Fibroblast of mammary gland (primary cell): Measurements from ENCODE around the gene UBE2U.
A peak's percentile ranks its signal among the peaks of the same experiment; 100 is the strongest.
"Not testable (repeated sequence)": the region's sequence is repeated elsewhere in the genome, so short reads cannot be mapped to it uniquely, and the experiment has no call there.

Source experiments
- DNase-seq: peaks from one replicate; pipeline ENCODE4 v3.0.0-alpha.2; 2010; ENCODE audit warnings: low read depth
- H3K4me3 ChIP-seq: 2 replicates; pipeline ENCODE4 v1.5.1; 2011; ENCODE audit warnings: low read depth, mild to moderate bottlenecking, low read length, moderate library complexity; ENCODE audit not compliant: control insufficient read depth
- TF ChIP-seq, protein P1 (sequence below): conservative IDR thresholded peaks from 2 replicates; pipeline ENCODE4 v1.5.1; 2011; ENCODE audit warnings: low read depth, low read length, inconsistent platforms; ENCODE audit not compliant: control insufficient read depth, insufficient read depth

UBE2U gene

DNA sequence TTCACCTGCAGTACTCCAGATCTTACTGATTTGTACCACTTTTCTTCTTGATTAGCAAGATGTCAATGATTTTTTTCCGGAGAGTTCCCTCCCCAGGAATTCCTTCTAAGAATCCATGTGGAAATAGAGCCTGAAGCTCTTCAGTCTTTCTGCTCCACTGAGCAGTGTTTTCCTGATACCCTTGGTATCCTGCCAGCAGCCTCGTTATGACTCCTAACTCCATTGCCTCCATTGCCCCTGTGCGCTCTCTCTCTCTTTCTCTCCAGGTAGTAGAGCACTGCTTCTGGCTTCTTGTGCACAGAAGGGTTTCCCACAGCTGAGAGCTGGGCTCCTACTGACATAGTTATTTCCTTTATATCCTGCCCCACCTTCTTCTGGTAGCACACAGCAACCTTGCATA, 12.2 kb downstream of the UBE2U start:
- no peak for DNase-seq
- no peak overlapping the region for H3K4me3 ChIP-seq
- TF ChIP-seq, protein P1, sequence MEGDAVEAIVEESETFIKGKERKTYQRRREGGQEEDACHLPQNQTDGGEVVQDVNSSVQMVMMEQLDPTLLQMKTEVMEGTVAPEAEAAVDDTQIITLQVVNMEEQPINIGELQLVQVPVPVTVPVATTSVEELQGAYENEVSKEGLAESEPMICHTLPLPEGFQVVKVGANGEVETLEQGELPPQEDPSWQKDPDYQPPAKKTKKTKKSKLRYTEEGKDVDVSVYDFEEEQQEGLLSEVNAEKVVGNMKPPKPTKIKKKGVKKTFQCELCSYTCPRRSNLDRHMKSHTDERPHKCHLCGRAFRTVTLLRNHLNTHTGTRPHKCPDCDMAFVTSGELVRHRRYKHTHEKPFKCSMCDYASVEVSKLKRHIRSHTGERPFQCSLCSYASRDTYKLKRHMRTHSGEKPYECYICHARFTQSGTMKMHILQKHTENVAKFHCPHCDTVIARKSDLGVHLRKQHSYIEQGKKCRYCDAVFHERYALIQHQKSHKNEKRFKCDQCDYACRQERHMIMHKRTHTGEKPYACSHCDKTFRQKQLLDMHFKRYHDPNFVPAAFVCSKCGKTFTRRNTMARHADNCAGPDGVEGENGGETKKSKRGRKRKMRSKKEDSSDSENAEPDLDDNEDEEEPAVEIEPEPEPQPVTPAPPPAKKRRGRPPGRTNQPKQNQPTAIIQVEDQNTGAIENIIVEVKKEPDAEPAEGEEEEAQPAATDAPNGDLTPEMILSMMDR = no peak

DNA sequence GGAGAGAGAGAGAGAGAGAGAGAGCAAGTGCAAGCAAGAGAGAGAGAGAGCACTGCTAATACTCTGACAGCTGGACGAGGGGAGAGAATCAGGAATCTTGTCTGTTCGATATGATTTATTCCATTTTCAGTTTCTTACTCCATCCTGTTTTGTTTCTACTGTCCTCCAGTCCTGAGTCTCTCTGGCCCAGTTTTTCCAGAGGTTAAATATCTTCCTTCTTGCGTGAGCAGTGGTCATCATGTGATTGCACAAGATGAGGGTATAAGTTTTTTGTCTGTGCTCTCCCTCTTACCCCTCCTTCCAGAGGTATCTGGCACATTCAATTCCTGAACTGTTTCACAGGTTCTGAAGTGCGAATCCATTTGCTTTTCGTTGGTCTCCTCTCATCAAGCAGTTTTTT, 16.8 kb downstream of the UBE2U start:
- no peak overlapping the region for H3K4me3 ChIP-seq
- TF ChIP-seq, protein P1 = no peak
- DNase-seq = peak; percentile 56

DNA sequence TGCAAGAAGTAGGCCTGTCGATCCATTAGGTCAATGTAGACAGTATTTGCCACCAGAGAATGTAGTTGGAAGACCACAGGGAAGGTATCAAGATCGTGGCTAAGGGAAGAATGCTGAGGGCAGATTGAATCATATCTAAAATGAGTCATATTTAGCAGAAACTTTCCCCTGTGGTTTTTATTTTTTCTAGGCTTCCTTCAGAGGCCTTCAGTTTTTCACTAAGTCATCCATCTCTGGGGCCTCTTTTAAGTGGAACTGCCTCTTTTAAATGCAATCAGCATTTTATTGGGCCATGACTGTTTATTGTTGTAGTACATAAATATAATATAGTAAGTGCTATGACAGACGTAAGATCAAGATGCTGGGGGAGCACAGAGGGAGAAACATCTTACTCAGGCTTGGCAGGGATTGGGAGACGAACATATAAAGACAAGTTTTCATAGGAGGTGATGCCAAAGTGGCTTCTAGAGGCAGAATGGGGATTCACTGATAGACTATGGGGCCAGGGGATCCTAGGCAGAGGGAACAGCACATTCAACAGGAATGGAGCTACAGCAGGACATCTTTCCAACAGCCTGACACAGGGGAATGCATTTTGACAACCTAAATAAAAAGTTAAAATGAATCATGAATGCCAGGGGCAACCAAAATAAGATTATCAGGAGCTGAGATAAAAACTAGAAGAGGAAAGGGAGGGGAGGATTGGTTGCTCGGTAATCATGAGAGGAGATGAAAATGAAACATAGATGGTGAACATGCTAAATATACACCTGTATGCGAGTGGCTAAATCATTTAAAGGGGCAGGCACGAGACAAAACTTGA, 20.1 kb downstream of the UBE2U start:
- peak; percentile 89 for DNase-seq
- H3K4me3 ChIP-seq = no peak overlapping the region
- TF ChIP-seq, protein P1 = no peak

DNA sequence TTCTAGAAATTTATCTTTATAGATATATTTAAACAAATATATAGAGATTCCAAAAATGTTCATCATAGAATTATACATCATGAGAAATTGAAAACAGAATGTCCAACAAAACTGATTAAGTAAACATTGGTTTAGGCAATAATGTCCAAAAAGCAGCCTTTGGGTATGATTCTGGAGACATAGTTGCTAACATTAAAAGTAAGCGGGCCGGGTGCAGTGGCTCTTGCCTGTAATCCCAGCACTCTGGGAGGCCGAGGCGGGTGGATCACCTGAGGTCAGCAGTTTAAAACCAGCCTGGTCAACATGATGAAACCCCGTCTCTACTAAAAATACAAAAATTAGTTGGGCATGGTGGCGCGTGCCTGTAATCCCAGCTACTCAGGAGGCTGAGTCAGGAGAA, 20.8 kb downstream of the UBE2U start:
- not testable (repeated sequence) for H3K4me3 ChIP-seq, DNase-seq

DNA sequence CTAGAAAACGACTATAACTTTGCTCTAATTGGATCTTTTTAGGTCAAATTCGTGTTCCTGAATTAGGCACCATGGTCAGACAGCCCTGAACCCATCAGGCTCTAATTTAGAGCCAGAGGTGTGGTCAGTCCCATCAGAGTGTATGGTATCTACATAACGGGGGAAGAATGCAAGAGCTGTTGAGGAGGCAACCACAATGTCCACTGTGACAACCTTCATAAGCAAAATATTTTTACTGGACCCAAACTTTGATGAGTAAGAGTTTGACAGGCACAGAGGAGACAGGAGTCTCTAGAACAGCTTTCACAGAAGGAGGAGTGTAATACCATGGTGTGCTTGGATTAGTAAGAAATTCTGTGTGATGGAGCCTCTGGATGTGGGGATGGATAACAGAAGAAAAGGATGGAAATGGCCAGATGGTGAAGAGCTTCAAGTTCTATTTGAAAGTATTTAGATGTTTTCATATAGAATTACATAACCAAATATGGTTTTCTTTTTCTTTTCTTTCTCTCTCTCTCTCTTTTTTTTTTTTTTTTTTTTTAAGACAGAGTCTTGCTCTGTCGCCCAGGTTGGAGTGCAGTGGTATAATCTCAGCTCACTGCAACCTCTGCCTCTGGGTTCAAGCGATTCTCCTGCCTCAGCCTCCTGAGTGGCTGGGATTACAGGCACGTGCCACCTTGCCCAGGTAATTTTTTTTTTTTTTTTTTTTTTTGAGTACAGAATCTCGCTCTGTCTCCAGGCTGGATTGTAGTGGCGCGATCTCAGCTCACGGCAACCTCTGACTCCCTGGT, 24.9 kb downstream of the UBE2U start:
- TF ChIP-seq, protein P1 = no peak

DNA sequence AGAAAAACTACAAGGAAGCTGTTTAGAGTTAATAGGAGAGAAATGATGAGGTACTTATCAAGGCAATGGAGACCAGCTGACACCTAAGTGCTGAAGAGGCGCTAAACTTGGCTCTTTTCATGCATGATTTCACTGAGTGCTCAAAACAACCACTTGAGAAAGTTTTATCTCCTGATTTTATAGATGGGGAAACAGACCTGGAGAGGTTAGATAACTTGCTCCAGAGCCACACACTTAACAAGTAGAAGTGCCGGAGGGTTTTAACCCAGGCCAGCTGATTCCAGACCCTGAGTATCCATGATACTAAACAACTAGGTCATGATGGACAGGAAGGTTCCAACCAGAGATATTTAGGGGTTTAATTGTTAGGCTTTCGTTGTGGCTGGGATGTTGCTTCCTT, 25.9 kb downstream of the UBE2U start:
- DNase-seq = no peak
- TF ChIP-seq, protein P1 = no peak
- no peak overlapping the region for H3K4me3 ChIP-seq

More for the DNA sequence above, 24.9 kb downstream of the UBE2U start:
- peak; percentile 81 for DNase-seq
- no peak overlapping the region for H3K4me3 ChIP-seq

DNA sequence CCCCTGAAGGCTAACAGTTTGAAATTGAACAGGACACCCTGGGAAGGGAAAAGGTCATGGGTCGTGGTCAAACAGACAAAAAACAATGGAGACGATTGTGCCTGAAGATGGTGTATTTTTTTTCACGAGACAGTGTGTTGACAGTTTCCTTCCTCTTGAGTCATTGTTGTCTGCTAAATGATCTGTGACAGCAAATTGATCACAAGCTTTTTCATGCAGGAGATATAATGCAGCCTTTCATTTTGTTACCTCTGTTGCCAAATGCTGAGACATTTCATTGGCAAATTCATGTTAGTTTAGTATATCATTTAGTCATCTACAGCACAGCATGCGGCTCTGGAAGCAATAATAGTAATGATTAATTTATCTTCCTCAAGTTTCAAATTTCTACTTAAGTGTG, 27.7 kb downstream of the UBE2U start:
- H3K4me3 ChIP-seq = no peak overlapping the region
- TF ChIP-seq, protein P1 = no peak
- DNase-seq = peak; percentile 54
